ENCODE results near the gene SIVA1. TPM values are rescaled to one million over a fixed set of nuclear protein-coding genes. Genes with fewer than 3 reads are reported as not detected.

SIVA1 gene
- total RNA-seq, 4 donors from 2014 or later: 189 to 397 (median 203) TPM

GRCh38 chr14:104769324-104770071 lies 16.6 kb downstream of the SIVA1 start:
- DNase-seq: no peak
- in situ Hi-C loops (cut with MboI; ENCODE audit: low pct_ligation_motif_present in 1 of 4, low pct_unique_long_range_greater_than_20kb in 1 of 4, low sequenced_read_pairs in 3 of 4) (loop anchor here (5.0 to 10.0 kb wide), 2 partner anchors 53 to 55 kb away; no protein-coding TSS in a partner anchor), intact Hi-C loops (cut with DNase I; ENCODE audit: low total_unique reads) (loop anchor here (5.0 kb wide), 1 partner anchor 58 kb away; no protein-coding TSS in a partner anchor)
- no peak overlapping the region for H3K4me3 ChIP-seq
- H3K4me1 ChIP-seq: peaks cover 0 to 10% (median 7%) of the 10 kb centered on the region in 4 donors
- no peak overlapping the region for H3K27ac ChIP-seq
- H3K9me3 ChIP-seq: no peaks in the 10 kb centered on the region
- H3K36me3 ChIP-seq: peaks cover 0 to 14% (median 4%) of the 10 kb centered on the region in 4 donors
- no peaks in the 10 kb centered on the region for H3K27me3 ChIP-seq
- TF ChIP-seq CTCF (IDR thresholded peaks at IDR 0.05) (no peak), EP300 (IDR thresholded peaks at IDR 0.05; ENCODE audit: low read depth) (no peak), POLR2A (IDR thresholded peaks at IDR 0.05) (no peak), POLR2AphosphoS5 (IDR thresholded peaks at IDR 0.05) (no peak)
- 75 to 81% methylated on average over 12 to 18 of the region's 18 CpGs for WGBS, 2 donors (ENCODE audit: low coverage in 1 of 2)

GRCh38 chr14:104770072-104770579 lies 17.2 kb downstream of the SIVA1 start:
- DNase-seq: no peak
- Histone ChIP-seq H3K4me3 (no peak overlapping the region), H3K27me3 (no peaks in the 10 kb centered on the region), H3K36me3 (peaks cover 0 to 14% (median 4%) of the 10 kb centered on the region in 4 donors), H3K9me3 (no peaks in the 10 kb centered on the region), H3K4me1 (peaks cover 0 to 10% (median 7%) of the 10 kb centered on the region in 4 donors), H3K27ac (no peak overlapping the region)
- in situ Hi-C loops (cut with MboI; ENCODE audit: low pct_ligation_motif_present in 1 of 4, low pct_unique_long_range_greater_than_20kb in 1 of 4, low sequenced_read_pairs in 3 of 4) (no loop called here), intact Hi-C loops (cut with DNase I; ENCODE audit: low total_unique reads) (no loop called here)
- TF ChIP-seq EP300 (IDR thresholded peaks at IDR 0.05; ENCODE audit: low read depth) (no peak), POLR2A (IDR thresholded peaks at IDR 0.05) (no peak), POLR2AphosphoS5 (IDR thresholded peaks at IDR 0.05) (no peak), CTCF (IDR thresholded peaks at IDR 0.05) (no peak)
- 80 to 84% methylated on average over 2 to 24 of the region's 24 CpGs for WGBS, 2 donors (ENCODE audit: low coverage in 1 of 2)

GRCh38 chr14:104770851-104771272 lies 17.9 kb downstream of the SIVA1 start:
- H3K27ac ChIP-seq: no peak overlapping the region
- DNase-seq: no peak
- H3K4me3 ChIP-seq: no peak overlapping the region
- H3K4me1 ChIP-seq: peaks cover 0 to 10% (median 7%) of the 10 kb centered on the region in 4 donors
- in situ Hi-C loops (cut with MboI; ENCODE audit: low pct_ligation_motif_present in 1 of 4, low pct_unique_long_range_greater_than_20kb in 1 of 4, low sequenced_read_pairs in 3 of 4) (no loop called here), intact Hi-C loops (cut with DNase I; ENCODE audit: low total_unique reads) (no loop called here)
- H3K9me3 ChIP-seq: no peaks in the 10 kb centered on the region
- no peaks in the 10 kb centered on the region for H3K27me3 ChIP-seq
- 92 to 100% methylated on average over 1 to 5 of the region's 5 CpGs for WGBS, 2 donors (ENCODE audit: low coverage in 1 of 2)
- peaks cover 0 to 14% (median 4%) of the 10 kb centered on the region in 4 donors for H3K36me3 ChIP-seq
- TF ChIP-seq EP300 (IDR thresholded peaks at IDR 0.05; ENCODE audit: low read depth) (no peak), CTCF (IDR thresholded peaks at IDR 0.05) (peak; percentile 26 to 47 (median 43)), POLR2A (IDR thresholded peaks at IDR 0.05) (no peak), POLR2AphosphoS5 (IDR thresholded peaks at IDR 0.05) (no peak)

- no peak for DNase-seq
- Histone ChIP-seq H3K4me1 (peaks cover 0 to 10% (median 7%) of the 10 kb centered on the region in 4 donors), H3K9me3 (no peaks in the 10 kb centered on the region), H3K36me3 (peaks cover 0 to 14% (median 4%) of the 10 kb centered on the region in 4 donors), H3K27me3 (no peaks in the 10 kb centered on the region), H3K4me3 (no peak overlapping the region), H3K27ac (no peak overlapping the region)
- in situ Hi-C loops (cut with MboI; ENCODE audit: low pct_ligation_motif_present in 1 of 4, low pct_unique_long_range_greater_than_20kb in 1 of 4, low sequenced_read_pairs in 3 of 4): no loop called here
- intact Hi-C loops (cut with DNase I; ENCODE audit: low total_unique reads): no loop called here
- no peak for TF ChIP-seq EP300 (IDR thresholded peaks at IDR 0.05; ENCODE audit: low read depth)
- TF ChIP-seq CTCF (IDR thresholded peaks at IDR 0.05): no peak
- no peak for TF ChIP-seq POLR2A (IDR thresholded peaks at IDR 0.05)
- no peak for TF ChIP-seq POLR2AphosphoS5 (IDR thresholded peaks at IDR 0.05)
- WGBS, 2 donors (ENCODE audit: low coverage in 1 of 2): 95% methylated on average over 4 of the region's 4 CpGs; no CpG with 5 or more reads in 1 of the 2 donors
These were observed 18.4 kb downstream of the SIVA1 start for GRCh38 chr14:104771374-104771773.

All from transverse colon (tissue), 4 donors.